Measurements from ENCODE around the gene ANKRD39.

DNA sequence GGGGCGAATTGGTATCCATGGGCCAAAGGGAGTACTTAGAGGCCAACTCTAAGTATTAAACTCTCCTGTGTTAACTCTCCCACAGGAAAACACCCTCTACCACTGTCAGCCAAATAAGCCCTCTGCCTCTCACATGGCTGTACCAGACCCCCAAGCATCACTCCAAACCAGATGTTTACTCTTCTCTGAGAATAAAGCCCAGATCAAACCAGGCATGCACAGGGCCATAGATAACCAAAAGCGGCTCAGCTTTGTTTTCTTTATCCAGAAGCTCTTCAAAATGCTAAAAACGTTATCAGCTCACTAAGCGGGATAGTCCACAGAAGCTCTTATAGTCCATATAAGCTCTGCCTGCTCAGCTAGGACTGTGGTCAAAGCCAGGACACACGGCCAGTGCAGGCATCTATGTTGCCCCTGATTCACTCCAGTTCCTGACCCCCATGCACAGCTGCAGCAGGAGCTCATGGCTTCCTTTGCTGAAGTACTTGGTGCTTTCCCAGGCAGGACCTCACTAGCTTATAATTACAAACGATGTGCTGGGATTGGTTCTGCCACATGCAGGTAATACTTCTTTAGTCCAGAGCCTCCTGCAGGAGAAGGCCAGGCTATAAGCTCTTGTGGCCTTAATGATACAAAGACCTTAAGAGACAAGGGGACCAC, 33.0 kb upstream of the ANKRD39 start:
- TF ChIP-seq BHLHE40 (IDR thresholded peaks at IDR 0.05; ENCODE audit: borderline replicate concordance), result no peak
- TF ChIP-seq ZNF384 (IDR thresholded peaks at IDR 0.05), result no peak
- TF ChIP-seq TARDBP (IDR thresholded peaks at IDR 0.05), result no peak
- TF ChIP-seq, protein P1, sequence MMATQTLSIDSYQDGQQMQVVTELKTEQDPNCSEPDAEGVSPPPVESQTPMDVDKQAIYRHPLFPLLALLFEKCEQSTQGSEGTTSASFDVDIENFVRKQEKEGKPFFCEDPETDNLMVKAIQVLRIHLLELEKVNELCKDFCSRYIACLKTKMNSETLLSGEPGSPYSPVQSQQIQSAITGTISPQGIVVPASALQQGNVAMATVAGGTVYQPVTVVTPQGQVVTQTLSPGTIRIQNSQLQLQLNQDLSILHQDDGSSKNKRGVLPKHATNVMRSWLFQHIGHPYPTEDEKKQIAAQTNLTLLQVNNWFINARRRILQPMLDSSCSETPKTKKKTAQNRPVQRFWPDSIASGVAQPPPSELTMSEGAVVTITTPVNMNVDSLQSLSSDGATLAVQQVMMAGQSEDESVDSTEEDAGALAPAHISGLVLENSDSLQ (IDR thresholded peaks at IDR 0.05), result no peak
- TF ChIP-seq NFRKB (IDR thresholded peaks at IDR 0.05), result no peak
- no peak for TF ChIP-seq SP1 (IDR thresholded peaks at IDR 0.05)
- no peak for TF ChIP-seq SUZ12 (IDR thresholded peaks at IDR 0.05)
- TF ChIP-seq FOXM1 (IDR thresholded peaks at IDR 0.05; ENCODE audit: borderline replicate concordance), result no peak
